H1 (cell line): ENCODE data around the gene IL32. TPM values are rescaled to one million over a fixed set of nuclear protein-coding genes. Genes with fewer than 3 reads are reported as not detected.

Source experiments
- CTCF ChIA-PET: fragments of 300-600 bp; sonication (Branson Sonifier 250); formaldehyde crosslinking; loops from one replicate; lab custom pipeline; 2021; ENCODE audit not compliant: partially characterized antibody; lab: Charles Lee
- POLR2A ChIA-PET: fragments of 300-600 bp; sonication (Branson Sonifier 250); formaldehyde crosslinking; loops from one replicate; lab custom pipeline; 2021; ENCODE audit warnings: inconsistent platforms; ENCODE audit not compliant: partially characterized antibody; lab: Charles Lee
- DNase-seq, 2 experiments: peaks; one replicate each; pipeline versions ENCODE4 v3.0.0 to v3.0.0-alpha.2; 2010 to 2022; ENCODE audit warnings: low spot score in 2 of 2, low read depth in 1 of 2, mixed read lengths in 1 of 2
- FAIRE-seq: peaks from 2 replicates; lab custom pipeline; 2011; peaks lifted over from hg19 to GRCh38; lab: Jason Lieb, UNC
- H2AFZ ChIP-seq: 2 replicates; pipeline ENCODE4 v1.8.1; 2012; ENCODE audit warnings: low read length, inconsistent platforms
- H2AK5ac ChIP-seq: 2 replicates; pipeline ENCODE4 v1.6.1; 2013; ENCODE audit warnings: low read depth, low read length
- H2BK120ac ChIP-seq: replicated peaks from 2 replicates; pipeline ENCODE3; 2013; ENCODE audit warnings: low read depth, low read length, inconsistent platforms
- H2BK12ac ChIP-seq: 2 replicates; pipeline ENCODE4 v1.6.1; 2013; ENCODE audit warnings: low read depth, low read length
- H2BK15ac ChIP-seq: 2 replicates; pipeline ENCODE4 v1.6.1; 2013; ENCODE audit warnings: low read length
- H2BK20ac ChIP-seq: 2 replicates; pipeline ENCODE4 v1.6.1; 2013; ENCODE audit warnings: low read length
- H2BK5ac ChIP-seq: 2 replicates; pipeline ENCODE4 v1.6.1; 2013; ENCODE audit warnings: low read depth, low read length
- H3K14ac ChIP-seq: 2 replicates; pipeline ENCODE4 v1.6.1; 2013; ENCODE audit warnings: inconsistent platforms; ENCODE audit not compliant: insufficient read length
- H3K18ac ChIP-seq: 2 replicates; pipeline ENCODE4 v1.6.1; 2013; ENCODE audit warnings: low read length; ENCODE audit errors: extremely low read depth
- H3K23ac ChIP-seq: 2 replicates; pipeline ENCODE4 v1.6.1; 2013; ENCODE audit warnings: inconsistent platforms; ENCODE audit not compliant: insufficient read length
- H3K23me2 ChIP-seq: 2 replicates; pipeline ENCODE4 v1.6.1; 2013; ENCODE audit warnings: low read depth, low read length
- H3K27ac ChIP-seq: 2 replicates; pipeline ENCODE4 v1.6.1; 2011; ENCODE audit warnings: low read depth, low read length, inconsistent platforms
- H3K27me3 ChIP-seq, 4 experiments: replicated peaks in 1 of 4; 1 replicate in 1 of 4; 2 replicates in 3 of 4; pipeline versions ENCODE4 v1.6.1 to v1.8.1; 2011 to 2013; ENCODE audit warnings: low read length in 3 of 4, mild to moderate bottlenecking in 3 of 4, inconsistent platforms in 2 of 4, mixed read lengths in 2 of 4, moderate library complexity in 1 of 4; ENCODE audit not compliant: control insufficient read depth in 3 of 4, insufficient read depth in 3 of 4; ENCODE audit errors: extremely low read depth in 1 of 4
- H3K36me3 ChIP-seq, 4 experiments: 2 replicates each; pipeline versions ENCODE4 v1.6.1 to v1.8.1; 2011 to 2013; ENCODE audit warnings: mild to moderate bottlenecking in 4 of 4, low read length in 3 of 4, moderate library complexity in 2 of 4, control low read depth in 1 of 4, inconsistent platforms in 1 of 4; ENCODE audit not compliant: insufficient read depth in 4 of 4, control insufficient read depth in 2 of 4
- H3K4ac ChIP-seq: replicated peaks from 2 replicates; pipeline ENCODE3; 2013; ENCODE audit warnings: low read length, low read depth, mixed read lengths, inconsistent platforms; ENCODE audit not compliant: insufficient read length
- H3K4me1 ChIP-seq, 4 experiments: replicated peaks in 1 of 4; 1 replicate in 1 of 4; 2 replicates in 3 of 4; pipeline versions ENCODE4 v1.6.1 to v1.8.1; 2011 to 2013; ENCODE audit warnings: low read length in 3 of 4, inconsistent platforms in 2 of 4, mixed read lengths in 1 of 4; ENCODE audit not compliant: insufficient read depth in 4 of 4, control insufficient read depth in 3 of 4
- H3K4me2 ChIP-seq, 2 experiments: 2 replicates each; pipeline versions ENCODE4 v1.6.1 to v1.8.1; 2011 to 2013; ENCODE audit warnings: low read depth in 2 of 2, low read length in 2 of 2, control low read depth in 1 of 2, inconsistent platforms in 1 of 2, mild to moderate bottlenecking in 1 of 2; ENCODE audit not compliant: insufficient read depth in 1 of 2
- H3K4me3 ChIP-seq, 4 experiments: fragments of 200-600, 300-600 bp in 1 of 4; sonication (generic), shearing (Covaris generic), sonication (Bioruptor Twin) in 1 of 4; 2 replicates each; pipeline versions ENCODE4 v1.5.1 to v1.8.1; 2011 to 2016; ENCODE audit warnings: low read length in 4 of 4, low read depth in 3 of 4, control low read depth in 2 of 4, inconsistent platforms in 2 of 4, mild to moderate bottlenecking in 2 of 4, mixed read lengths in 1 of 4, moderate library complexity in 1 of 4; ENCODE audit not compliant: insufficient read depth in 2 of 4; ENCODE audit errors: extremely low read depth in 1 of 4
- H3K56ac ChIP-seq: replicated peaks from 2 replicates; pipeline ENCODE3; 2013; ENCODE audit warnings: low read depth, mild to moderate bottlenecking, mixed read lengths, low read length, inconsistent platforms; ENCODE audit not compliant: insufficient read length
- H3K79me1 ChIP-seq: 2 replicates; pipeline ENCODE4 v1.6.1; 2013; ENCODE audit warnings: low read depth, low read length, control low read depth
- H3K79me2 ChIP-seq, 2 experiments: 2 replicates each; pipeline versions ENCODE4 v1.6.1 to v1.8.1; 2012 to 2013; ENCODE audit warnings: low read length in 2 of 2, mild to moderate bottlenecking in 2 of 2, inconsistent platforms in 1 of 2; ENCODE audit not compliant: insufficient read depth in 2 of 2, control insufficient read depth in 1 of 2
- H3K9ac ChIP-seq, 4 experiments: replicated peaks in 1 of 4; 1 replicate in 1 of 4; 2 replicates in 3 of 4; pipeline versions ENCODE4 v1.6.1 to v1.8.1; 2011 to 2013; ENCODE audit warnings: low read depth in 3 of 4, low read length in 3 of 4, control low read depth in 2 of 4, mild to moderate bottlenecking in 2 of 4, moderate library complexity in 2 of 4, inconsistent platforms in 1 of 4; ENCODE audit errors: extremely low read depth in 1 of 4
- H3K9me3 ChIP-seq, 2 experiments: 2 replicates each; pipeline versions ENCODE4 v1.6.1 to v1.8.1; 2012 to 2013; ENCODE audit warnings: mild to moderate bottlenecking in 2 of 2, moderate library complexity in 2 of 2, control low read depth in 1 of 2, inconsistent platforms in 1 of 2, low read depth in 1 of 2, low read length in 1 of 2, mixed read lengths in 1 of 2; ENCODE audit not compliant: insufficient read depth in 2 of 2
- H4K20me1 ChIP-seq, 2 experiments: replicated peaks in 1 of 2; 2 replicates each; pipeline versions ENCODE3 to v1.8.1; 2011 to 2013; ENCODE audit warnings: inconsistent platforms in 2 of 2, low read length in 2 of 2, mild to moderate bottlenecking in 1 of 2; ENCODE audit not compliant: insufficient read depth in 2 of 2, control insufficient read depth in 1 of 2
- H4K5ac ChIP-seq: 2 replicates; pipeline ENCODE4 v1.6.1; 2013; ENCODE audit warnings: low read length, low read depth, mixed read lengths, inconsistent platforms; ENCODE audit not compliant: insufficient read length
- H4K8ac ChIP-seq: 2 replicates; pipeline ENCODE4 v1.8.0; 2013; ENCODE audit warnings: mild to moderate bottlenecking, moderate library complexity, low read length, inconsistent platforms; ENCODE audit not compliant: insufficient read depth; ENCODE audit errors: extremely low read depth
- H4K91ac ChIP-seq: replicated peaks from 2 replicates; pipeline ENCODE3; 2013; ENCODE audit warnings: low read length, mixed read lengths, inconsistent platforms; ENCODE audit not compliant: insufficient read length
- BRCA1 ChIP-seq: IDR thresholded peaks from 2 replicates; pipeline ENCODE4 v1.6.1; 2012; ENCODE audit warnings: low read depth, low read length, improper control_type of control experiment
- CEBPB ChIP-seq: IDR thresholded peaks from 2 replicates; pipeline ENCODE4 v1.6.1; 2012; ENCODE audit warnings: low read depth, low read length
- CHD1 ChIP-seq: IDR thresholded peaks from 2 replicates; pipeline ENCODE4 v1.6.1; 2012; ENCODE audit warnings: low read depth, low read length, improper control_type of control experiment
- GTF2F1 ChIP-seq: IDR thresholded peaks from 2 replicates; pipeline ENCODE4 v1.6.1; 2012; ENCODE audit warnings: low read depth, low read length, improper control_type of control experiment, borderline replicate concordance
- NANOG ChIP-seq: IDR thresholded peaks from 2 replicates; pipeline ENCODE4 v1.6.1; 2011; ENCODE audit warnings: low read length, low read depth, mild to moderate bottlenecking, inconsistent platforms; ENCODE audit not compliant: insufficient read depth, poor library complexity, severe bottlenecking
- PHF8 ChIP-seq: fragments of 200-600 bp; sonication (generic); conservative IDR thresholded peaks from 2 replicates; pipeline ENCODE4 v1.7.1; 2012; ENCODE audit warnings: low read depth, mild to moderate bottlenecking, inconsistent platforms, low read length, moderate library complexity
- POLR2A ChIP-seq, 2 experiments: IDR thresholded peaks; 1 replicate in 1 of 2; 2 replicates in 1 of 2; pipeline ENCODE4 v1.6.1; 2011; ENCODE audit warnings: low read depth in 2 of 2, low read length in 2 of 2, mild to moderate bottlenecking in 2 of 2; ENCODE audit errors: control extremely low read depth in 1 of 2
- POLR2AphosphoS5 ChIP-seq: IDR thresholded peaks from 2 replicates; pipeline ENCODE4 v1.6.1; 2011; ENCODE audit warnings: low read depth, low read length
- RFX5 ChIP-seq: IDR thresholded peaks from 2 replicates; pipeline ENCODE4 v1.6.1; 2011; ENCODE audit warnings: low read depth, low read length, improper control_type of control experiment, borderline replicate concordance
- SAP30 ChIP-seq: fragments of 300-600 bp; sonication (generic); IDR thresholded peaks from 2 replicates; pipeline ENCODE4 v1.7.1; 2012; ENCODE audit warnings: low read length, moderate library complexity, mild to moderate bottlenecking, inconsistent platforms; ENCODE audit not compliant: insufficient read depth, insufficient replicate concordance
- SRF ChIP-seq: IDR thresholded peaks from 2 replicates; pipeline ENCODE4 v1.6.1; 2011; ENCODE audit warnings: mild to moderate bottlenecking, low read depth, low read length, moderate library complexity
- ZNF274 ChIP-seq: IDR thresholded peaks from 2 replicates; pipeline ENCODE4 v1.7.0; 2012; ENCODE audit warnings: low read length, borderline replicate concordance; ENCODE audit errors: extremely low read depth
- WGBS, 2 experiments: shearing (Covaris generic) in 1 of 2; methylation state at CpG; one replicate each; pipeline versions ENCODE4 v1.1.6 to v1.1.7; 2013 to 2015; ENCODE audit warnings: low lambda C conversion rate in 2 of 2, mixed read lengths in 2 of 2, inconsistent platforms in 1 of 2, low coverage in 1 of 2, missing lambda C conversion rate in 1 of 2; ENCODE audit not compliant: insufficient replicate concordance in 2 of 2, insufficient coverage in 1 of 2, insufficient read length in 1 of 2; ENCODE audit errors: extremely low coverage in 1 of 2, missing lambda C conversion rate in 1 of 2; 5-methylcytosine and 5-hydroxymethylcytosine counted together
- polyA plus RNA-seq, 7 experiments: library from polyadenylated mRNA; depleted of rRNA in 3 of 7; stranded (reverse) in 5 of 7; unstranded in 2 of 7; fragments of >200 nt in 5 of 7; fragments of 200-250 nt in 2 of 7; gene quantifications; 1 replicate in 5 of 7; 2 replicates in 1 of 7; 4 replicates in 1 of 7; pipeline versions ENCODE4 v1.2.1 to v1.2.3, GENCODE V29; 2011 to 2013; ENCODE audit warnings: missing spikeins in 2 of 7, mixed read lengths in 2 of 7
- total RNA-seq: library from RNA; stranded (reverse); fragmentation: NEBNext Ultra II Directional; extraction: Animal tissue kit (Norgen Biotek cat#: 25700); gene quantifications from 2 replicates; pipeline ENCODE4 v1.2.1, GENCODE V29; 2021
- TF ChIP-seq, protein P1 (sequence below): IDR thresholded peaks from 2 replicates; pipeline ENCODE4 v1.6.1; 2011; ENCODE audit warnings: low read depth, mild to moderate bottlenecking, low read length; ENCODE audit not compliant: insufficient read depth

Gene IL32
- total and polyA plus RNA-seq, 2 of the 8 experiments (the other 6 are each of a cell fraction or from before 2014, with no cell fraction given): 2.7 to 5.0 TPM

- Histone ChIP-seq H3K4me1 (peaks cover 0 to 6% (median 5%) of the 10 kb centered on the region in 4 experiments; a peak in 6 of 7 replicates), H4K8ac (no peak overlapping the region), H3K14ac (no peak overlapping the region), H2AFZ (no peak overlapping the region), H3K79me2 (no peaks in the 10 kb centered on the region; a peak in 1 of 4 replicates), H4K91ac (no peak overlapping the region), H2AK5ac (no peak overlapping the region), H3K9ac (no peak overlapping the region), H3K18ac (no peak overlapping the region), H3K4me2 (no peak overlapping the region), H3K56ac (no peak overlapping the region), H3K27me3 (no peaks in the 10 kb centered on the region), H3K4me3 (no peak overlapping the region), H3K23me2 (no peaks in the 10 kb centered on the region), H2BK120ac (no peak overlapping the region), H2BK5ac (no peak overlapping the region), H3K23ac (no peak overlapping the region), H3K4ac (no peak overlapping the region), H3K36me3 (peaks cover 7 to 18% (median 11%) of the 10 kb centered on the region in 4 experiments; a peak in 7 of 8 replicates), H3K9me3 (no peaks in the 10 kb centered on the region), H2BK12ac (no peak overlapping the region), H4K5ac (no peak overlapping the region), H3K79me1 (peaks cover 3% of the 10 kb centered on the region), H2BK15ac (no peak overlapping the region), H3K27ac (no peak overlapping the region), H2BK20ac (no peak overlapping the region), H4K20me1 (peaks cover 10 to 12% of the 10 kb centered on the region in 2 experiments)
- WGBS, 2 experiments: 80% methylated on average over 1 of the region's 1 CpG; no CpG with 5 or more reads in 1 of the 2 experiments
- CTCF ChIA-PET: interaction anchor here (1.9 to 2.8 kb wide), 2 partner anchors 26 to 54 kb away, joined by 5 to 16 read pairs; no protein-coding TSS in a partner anchor
- POLR2A ChIA-PET: interaction anchor here (1.0 to 1.1 kb wide), 3 partner anchors 9 to 37 kb away, joined by 3 to 5 read pairs (median 4); no protein-coding TSS in a partner anchor
- DNase-seq (no peak), FAIRE-seq (no peak)
- TF ChIP-seq, protein P1, sequence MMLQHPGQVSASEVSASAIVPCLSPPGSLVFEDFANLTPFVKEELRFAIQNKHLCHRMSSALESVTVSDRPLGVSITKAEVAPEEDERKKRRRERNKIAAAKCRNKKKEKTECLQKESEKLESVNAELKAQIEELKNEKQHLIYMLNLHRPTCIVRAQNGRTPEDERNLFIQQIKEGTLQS: no peak
- no peak for TF ChIP-seq BRCA1
- no peak for TF ChIP-seq GTF2F1
- TF ChIP-seq NANOG: no peak
- TF ChIP-seq SAP30: no peak
- TF ChIP-seq PHF8: no peak
- TF ChIP-seq ZNF274: no peak
- no peak for TF ChIP-seq SRF
- no peak for TF ChIP-seq POLR2AphosphoS5
- no peak for TF ChIP-seq POLR2A (IDR thresholded peaks at IDR 0.05; ENCODE audit: control extremely low read depth in 1 of 2, low read depth in 2 of 2, low read length in 2 of 2)
- TF ChIP-seq RFX5: no peak
- no peak for TF ChIP-seq CEBPB
- TF ChIP-seq CHD1: no peak
These were observed 19.1 kb downstream of the IL32 start for GRCh38 chr16:3084491-3084890.
